T-helper 2 cell (primary cell): ENCODE measurements around the gene DSCAM.

Source experiments
- DNase-seq, 5 experiments: peaks; one replicate each; pipeline versions ENCODE4 v3.0.0 to v3.0.0-alpha.2; 2012 to 2022

The DSCAM gene

DNA sequence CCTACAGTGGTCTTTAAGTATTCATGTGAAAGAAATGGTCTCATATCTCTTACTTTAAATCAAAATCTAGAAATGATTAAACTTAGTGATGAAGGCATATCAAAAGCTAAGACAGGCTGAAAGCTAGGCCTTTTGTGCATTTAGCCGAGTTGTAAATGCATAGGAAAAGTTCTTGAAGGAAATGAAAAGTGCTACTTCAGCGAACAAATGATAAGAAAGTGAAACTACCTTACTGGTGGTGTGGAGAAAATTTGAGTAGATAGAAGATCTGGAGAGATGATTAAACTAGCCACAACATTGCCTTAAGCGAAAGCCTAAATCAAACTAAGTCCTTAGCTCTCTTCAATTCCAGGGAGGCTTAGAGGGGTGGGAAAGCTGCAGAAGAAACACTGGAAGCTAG is 147.6 kb downstream of the DSCAM start:
- DNase-seq, result no peak

DNA sequence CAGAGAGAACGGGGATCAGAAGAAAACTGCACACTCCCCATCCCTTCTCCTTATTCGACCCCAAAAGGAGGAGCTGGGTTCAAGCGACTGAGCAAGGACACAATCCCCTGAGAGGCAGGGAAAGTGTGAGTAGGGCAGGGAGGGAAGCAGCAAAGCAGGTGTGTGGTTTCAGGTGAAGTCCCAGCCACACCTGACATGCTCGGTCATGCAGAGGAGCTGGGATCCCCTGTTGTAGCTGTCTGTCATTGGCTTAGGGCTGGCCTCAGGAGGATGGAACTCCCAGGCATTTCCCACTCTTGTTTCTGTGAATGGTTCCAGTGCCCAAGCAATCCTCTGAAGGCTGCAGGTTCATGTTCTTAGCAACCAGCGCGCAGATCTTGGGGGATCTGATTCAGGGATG is 150.7 kb downstream of the DSCAM start:
- no peak for DNase-seq

DNA sequence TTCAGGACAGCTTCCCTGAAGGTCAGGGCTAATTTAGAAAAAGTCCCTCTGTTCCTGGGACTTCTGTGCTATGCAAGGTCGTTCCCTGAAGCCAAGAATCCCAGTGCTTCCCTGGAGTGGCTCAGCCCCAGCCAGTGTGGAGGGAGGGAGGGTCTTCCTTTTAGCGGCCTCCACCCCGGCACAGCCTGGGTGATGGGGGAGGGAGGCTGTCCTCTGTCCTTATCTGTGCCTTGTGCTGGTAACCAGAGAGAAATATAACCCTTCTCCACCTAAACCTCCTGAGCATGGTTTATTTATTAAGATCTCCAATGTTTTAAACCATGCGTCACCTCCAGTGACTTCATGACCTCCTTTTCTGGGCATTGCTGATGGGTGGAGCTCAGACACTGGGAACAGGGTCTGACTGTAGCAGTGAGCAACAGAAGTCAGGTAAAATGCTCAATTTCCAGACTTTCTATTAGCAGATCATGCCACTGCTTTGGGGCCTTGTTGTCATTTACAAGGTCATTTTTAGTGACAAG is 157.1 kb downstream of the DSCAM start:
- DNase-seq, result no peak

DNA sequence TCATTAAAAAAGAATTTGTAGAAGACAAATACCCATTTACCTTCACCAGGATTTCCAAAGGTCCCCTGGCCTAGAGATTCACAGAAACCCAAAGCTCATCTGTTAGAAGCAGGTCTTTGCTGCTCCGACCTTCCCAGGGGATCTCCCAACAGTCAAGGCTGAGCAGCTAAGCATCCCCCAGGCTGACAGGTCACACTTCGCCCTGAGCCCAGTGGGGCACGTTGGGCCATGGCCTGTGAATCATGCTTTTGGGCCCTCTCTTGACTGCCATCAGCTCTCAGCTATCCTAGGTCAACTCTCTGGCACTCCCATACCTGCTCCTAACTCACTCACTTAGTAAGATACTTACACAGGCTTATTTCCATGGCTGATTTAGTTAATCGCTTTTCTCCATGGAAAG is 157.7 kb downstream of the DSCAM start:
- DNase-seq, result no peak

DNA sequence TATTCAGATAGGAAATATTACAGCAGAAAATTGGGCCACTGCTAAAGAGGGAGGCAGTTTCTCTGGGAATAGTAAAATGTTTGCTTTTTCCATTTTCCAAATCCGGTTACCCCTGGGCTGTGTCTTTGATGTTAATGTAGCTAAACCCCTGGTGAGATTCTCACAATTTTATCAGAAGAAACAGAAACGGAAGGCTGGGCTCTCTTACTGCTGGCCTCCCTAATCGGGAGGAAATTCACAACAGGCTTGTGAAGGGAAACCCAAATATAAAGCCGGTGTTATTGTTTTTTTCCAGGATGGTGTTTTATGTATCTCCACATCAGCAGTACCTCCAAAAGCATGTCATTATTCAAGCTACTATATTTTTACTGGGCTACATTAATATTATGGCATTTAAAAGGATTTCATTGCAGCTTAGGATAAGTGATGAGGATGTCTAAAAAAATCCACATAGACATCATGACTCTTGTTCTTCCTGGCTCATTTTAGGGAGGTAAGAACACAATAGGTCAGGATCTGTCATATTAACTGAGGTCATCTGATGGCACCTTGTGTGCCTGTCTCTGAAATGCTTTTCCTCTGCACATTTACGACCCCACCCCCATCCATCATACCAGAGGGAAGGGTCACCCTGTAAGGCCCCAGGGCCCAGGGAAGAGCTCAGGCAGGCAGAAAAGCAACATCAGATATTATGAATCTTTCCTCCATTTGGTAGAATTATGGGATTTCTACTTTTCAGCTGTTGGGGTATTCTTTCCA is 158.7 kb downstream of the DSCAM start:
- DNase-seq, result no peak

DNA sequence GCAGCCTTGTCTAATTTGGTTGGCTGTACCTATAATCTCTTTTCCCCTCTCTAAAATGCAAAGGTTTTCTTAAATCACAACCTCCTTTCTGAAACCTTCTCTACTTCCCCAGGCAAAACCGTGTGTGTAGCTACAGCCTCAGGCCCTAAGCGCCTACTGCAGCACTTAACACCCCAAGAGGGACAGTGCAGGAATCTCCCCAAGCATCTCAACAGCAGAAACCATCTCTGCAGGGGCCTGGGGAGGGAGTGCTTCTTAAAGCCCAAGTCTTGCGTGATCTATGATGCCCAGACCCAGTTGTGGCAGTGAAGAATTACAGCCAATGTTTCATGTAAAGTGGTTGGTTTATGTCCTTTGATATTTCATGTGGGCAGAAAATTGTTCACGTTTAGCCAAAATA is 159.3 kb downstream of the DSCAM start:
- no peak for DNase-seq

DNA sequence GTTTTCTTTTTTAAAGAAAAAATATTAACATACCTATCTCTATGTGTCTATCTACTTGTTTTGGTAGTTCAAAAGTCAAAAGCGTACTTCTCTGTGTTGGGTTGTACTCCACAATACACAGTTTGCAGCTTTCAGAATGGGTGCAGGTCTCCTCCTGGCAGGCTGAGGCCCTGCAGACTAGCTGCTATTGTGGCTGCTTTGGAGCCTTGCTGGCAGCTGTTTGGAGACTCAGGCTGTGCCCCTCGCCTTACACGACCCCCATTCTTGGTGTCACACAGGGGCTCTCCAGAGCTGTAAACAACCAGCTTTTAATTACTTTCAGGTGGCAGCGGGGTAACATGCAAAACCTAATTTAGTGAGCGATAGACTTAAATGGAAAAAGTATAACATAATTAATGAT is 160.4 kb downstream of the DSCAM start:
- DNase-seq, result no peak

DNA sequence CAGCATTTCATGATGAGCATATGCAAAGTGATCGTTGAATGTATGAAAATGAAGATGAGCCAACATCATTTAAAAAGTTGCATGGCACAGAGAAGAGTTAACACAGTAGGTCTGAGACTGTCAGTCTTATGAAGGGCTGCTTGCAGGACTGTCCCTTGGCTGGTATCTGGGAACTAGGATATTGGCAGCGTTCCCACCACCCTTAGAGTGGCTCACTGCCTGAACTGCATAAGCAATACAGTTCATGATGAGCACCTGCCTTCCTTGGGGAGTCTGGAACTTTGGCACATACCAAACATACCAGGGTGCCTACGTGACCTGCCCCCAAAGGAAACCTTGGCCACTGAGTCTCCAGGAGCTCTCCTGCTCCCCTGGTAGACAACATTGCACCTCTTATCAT is 161.8 kb downstream of the DSCAM start:
- DNase-seq, result no peak

DNA sequence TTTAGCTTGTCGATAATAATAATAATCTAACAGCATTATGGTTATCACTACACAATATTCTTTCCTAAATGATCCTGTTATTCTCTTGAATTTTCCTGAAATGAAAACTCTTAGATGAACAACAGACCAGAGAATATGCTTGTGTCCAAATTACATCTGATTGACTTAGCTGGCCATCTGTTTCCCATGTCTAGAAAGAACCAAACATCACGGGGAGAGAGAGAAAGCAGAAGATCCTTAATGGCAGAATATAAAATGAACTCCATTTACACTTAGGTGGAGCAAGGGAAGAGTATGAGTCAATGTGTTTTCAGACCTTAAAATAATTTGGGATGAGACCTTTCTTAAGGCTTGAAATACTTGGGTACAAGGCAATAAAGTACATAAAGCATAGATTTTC is 162.2 kb downstream of the DSCAM start:
- DNase-seq, result no peak

DNA sequence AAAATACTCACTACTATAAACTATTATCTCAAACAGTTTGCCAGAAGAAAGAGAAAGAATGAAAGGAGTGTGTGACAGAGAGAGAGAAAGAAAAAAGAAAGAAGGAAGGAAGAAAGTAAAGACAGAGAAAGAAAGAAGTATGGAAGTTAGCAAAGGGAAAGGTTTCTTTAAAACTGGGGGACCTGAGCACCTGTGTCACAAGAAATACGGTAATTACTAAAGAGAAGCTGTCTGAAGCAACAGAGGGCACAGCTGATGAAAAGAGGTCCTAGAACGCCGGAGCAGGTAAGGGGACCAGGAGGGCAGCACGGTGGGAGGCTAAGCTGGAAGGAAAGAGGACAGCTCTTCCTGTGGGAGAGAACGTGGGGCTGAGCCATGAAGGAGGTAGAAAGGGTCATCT is 163.6 kb downstream of the DSCAM start:
- DNase-seq, result no peak

DNA sequence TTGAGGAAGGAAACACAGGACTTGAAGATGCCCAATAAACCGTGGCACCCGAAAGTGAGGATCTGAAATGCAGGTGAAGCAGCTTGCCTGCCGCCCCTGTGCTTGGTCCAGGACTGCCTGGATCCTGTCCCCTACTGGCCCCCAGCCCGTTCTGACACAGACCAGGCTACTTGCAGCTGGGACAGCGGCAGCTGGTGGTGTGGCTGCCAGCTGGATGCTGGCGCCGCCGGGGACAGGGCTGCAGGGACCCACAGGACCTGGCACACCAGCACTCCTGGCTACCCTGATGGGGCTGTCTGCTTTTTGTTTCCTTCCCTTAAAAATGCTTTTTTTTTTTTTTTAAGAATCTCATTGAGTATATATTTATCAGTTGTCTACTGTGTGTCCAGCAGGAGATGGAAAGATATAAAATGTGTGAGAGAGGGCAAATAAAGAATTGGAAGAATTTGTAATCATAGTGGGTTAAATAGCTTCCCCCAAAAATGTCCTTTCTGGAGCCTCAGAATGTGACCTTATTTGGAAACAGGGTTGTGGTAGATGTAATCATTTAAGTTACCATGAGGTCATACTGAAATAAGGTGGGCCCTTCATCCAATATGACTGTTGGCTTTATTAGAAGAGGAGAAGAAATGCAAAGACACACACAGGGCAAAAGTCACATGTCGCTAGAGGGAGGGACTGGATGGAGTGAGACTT is 165.6 kb downstream of the DSCAM start:
- no peak for DNase-seq

DNA sequence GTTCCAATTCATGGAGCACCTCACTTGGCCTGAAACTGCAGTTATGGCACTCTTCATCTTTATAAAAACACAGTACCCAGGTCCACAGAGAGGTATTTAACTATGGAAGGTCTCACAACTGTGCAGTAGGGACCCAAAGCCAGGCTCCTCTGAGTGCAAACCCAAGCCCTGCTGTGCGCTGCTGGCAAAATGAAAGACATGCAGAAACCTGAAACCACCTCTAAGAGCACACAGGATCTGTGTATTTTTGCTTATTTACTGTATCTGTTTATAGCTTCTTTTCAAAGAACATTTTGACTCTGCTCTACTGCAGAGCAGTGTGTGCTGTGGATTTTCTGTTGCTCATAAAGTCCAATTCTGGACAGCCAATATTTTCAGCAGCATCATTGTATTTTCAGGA is 166.6 kb downstream of the DSCAM start:
- no peak for DNase-seq

DNA sequence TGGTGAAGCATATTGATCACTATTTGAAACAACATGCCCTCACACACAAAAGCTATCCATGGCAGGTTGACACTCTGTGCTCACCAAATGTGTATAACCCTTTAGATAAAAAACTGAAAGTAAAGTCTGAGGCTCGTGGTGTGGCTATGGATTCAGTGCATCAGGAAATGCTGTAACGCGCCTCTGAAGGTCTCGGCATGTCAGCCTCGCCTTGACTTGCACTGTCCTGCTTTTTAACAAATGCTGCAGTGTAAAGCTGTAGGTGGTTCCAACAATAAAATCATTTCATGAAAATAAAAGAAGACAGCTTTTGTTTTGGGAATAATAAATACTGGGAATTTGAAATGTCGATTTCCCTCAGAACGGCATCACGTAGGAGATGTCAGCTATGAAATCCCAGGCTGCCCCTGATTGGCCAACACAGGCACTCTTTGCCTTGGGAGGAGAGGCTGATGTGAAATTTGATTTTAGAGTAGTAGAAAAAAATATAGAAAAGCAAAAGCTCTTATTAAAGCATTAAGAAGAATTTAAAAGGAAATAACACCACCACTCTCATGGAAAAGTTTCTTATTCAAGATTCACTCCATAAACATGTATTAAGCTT is 168.2 kb downstream of the DSCAM start:
- no peak for DNase-seq

DNA sequence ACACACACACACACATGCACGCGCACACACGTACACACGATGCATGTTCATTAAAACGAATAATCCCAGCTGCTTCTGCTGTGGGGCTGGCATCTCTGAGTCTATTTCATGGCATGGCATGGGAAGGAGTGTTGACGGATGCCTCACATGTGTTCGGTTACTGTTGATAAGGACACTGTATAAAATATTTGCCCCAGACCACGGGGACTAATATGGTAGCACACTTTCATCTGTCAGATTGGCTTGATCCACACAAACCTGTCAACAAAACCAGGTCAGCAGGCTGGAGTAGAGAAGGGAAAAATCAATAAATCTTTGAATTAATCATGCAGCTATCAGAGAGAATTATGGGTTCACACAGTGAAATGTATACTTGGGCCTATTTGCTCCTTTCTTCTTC is 171.9 kb downstream of the DSCAM start:
- DNase-seq, result no peak

DNA sequence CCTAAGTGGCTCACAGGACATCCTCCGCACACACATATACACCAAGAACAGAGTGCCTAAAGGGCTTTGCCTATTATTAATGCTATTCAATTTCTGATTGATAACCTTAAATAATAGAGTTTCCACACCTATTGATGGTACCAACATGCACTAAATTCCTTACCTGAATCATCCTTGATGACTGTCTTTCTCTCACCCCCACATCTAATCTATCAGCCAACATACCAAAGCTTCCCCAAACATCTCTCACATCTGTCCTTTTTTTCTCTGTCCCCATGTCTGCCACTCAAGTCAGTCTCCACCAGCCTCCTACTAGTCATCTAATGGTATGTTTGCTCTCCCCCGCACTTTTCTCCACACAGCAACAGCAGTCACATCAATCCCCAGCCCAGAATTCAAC is 174.4 kb downstream of the DSCAM start:
- no peak for DNase-seq

DNA sequence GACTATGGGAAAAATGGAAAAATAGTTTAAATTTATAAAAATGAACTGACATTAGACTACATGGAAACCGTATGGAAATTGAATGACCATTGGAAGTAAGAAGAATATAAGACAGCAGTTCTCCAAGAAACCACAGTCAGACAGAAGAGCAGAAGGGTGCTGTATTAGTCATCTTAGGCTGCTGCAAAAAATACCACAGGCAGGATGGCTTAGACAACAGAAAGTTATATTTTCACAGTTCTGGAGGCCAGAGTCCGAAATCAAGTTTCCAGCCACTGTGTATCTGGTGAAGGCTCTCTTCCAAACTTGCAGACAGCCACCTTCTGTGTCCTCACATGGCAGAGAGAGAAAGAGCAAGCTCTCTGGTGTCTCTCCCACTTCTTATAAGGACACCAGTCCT is 175.2 kb downstream of the DSCAM start:
- DNase-seq, result no peak

DNA sequence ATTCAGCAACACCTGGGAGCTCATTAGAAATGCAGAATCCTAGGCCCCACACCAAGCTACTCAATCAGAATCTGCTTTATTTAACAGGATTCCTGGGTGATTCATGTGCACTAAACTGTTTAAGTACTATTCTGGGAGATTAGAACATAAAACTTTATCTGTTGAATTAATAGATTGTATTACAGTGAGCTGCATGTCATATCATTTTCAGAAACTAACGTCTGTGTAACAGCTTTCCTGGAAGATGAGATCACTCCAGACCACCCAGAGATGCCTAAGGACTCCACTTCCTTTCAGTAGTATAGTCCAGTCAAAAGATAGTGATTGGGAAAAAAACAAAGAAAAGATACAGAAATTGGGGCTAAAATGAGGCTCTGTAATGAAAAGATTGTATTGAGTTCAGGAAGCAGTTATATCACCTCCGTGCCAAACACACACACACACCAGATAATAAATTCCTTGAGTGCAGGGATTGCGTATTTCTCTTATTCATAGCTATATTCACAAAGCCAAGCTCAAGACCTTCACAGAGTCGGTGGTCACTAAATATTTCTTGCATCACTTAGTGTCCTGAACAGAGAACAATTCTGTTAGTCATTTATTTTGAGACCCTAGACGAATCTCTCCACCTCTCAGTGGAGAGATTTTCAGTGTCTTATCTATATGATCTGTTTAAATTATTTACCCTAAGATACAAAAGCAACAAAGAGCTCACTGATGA is 178.2 kb downstream of the DSCAM start:
- no peak for DNase-seq

DNA sequence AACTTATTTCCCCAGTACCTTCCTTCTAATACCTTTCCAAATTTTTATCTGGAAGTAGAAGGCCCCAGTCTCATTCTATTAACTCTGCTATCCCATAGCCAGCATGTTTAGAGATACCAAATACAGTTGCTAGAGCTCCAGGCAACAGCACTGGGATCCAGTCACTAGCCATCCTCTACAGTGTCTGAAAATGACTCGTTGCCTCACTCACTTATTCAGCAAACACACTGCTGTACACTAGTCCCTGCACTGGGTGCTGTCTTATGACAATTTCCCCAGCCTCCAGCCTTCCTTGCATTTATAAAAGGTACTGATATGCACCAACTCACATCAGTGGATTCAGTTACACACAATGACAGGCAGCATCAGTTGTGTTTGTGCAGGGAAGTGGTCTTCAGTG is 179.0 kb downstream of the DSCAM start:
- no peak for DNase-seq

DNA sequence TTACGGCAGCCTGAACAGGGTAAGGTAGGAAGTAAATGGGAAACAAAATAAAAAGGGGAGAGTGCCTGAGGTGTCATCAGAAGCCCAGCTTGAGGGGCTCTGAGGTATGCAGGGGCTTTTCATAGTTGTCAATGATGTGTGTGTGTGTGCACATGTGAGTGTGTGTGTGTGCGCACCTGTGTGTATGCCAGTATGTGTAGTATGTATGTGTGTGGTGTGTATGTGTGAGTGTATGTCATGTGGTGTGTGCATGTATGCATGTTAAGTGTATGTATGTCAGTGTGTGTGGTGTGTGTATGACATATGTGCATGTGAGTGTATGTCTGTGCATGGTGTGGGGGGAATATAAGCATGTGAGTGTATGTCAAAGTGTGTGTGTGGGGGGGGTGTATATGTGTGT is 184.1 kb downstream of the DSCAM start:
- DNase-seq, result no peak

DNA sequence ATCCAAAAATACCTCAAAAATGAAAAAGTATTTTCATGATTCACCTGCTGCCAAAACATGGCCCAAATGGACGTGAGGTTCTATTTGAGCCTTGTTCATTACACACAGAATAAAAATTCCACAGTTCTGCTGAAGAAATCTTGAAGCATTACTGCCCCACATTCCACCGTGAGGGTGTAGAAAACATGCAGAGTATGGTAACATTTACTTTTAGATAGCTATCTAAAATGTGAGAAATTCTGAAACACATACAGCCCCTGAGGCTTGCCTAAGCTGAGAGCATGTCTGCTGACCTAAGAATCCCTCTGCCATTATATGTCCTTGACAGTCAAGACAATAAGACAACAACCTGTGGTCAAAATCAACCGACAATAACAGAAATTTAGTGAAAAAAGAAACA is 186.5 kb downstream of the DSCAM start:
- DNase-seq, result no peak

DNA sequence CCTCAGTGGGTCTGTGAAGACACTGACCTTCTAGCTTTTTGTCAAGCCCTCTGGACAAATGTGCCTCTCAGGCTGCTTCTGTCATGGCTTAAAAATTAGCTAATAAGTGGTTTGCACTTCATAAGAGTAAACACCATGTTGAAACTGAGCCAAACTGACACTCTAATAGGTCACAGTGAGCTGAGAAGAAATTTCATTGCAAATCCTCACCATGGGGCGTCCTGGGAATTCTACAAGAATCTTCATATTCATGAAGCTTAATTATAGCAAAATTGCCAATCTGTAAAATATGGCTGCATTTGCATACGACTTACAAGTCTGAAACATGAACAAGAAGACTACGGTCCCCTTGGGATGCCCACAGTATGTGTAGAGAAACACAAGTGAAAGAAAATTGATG is 188.6 kb downstream of the DSCAM start:
- no peak for DNase-seq

DNA sequence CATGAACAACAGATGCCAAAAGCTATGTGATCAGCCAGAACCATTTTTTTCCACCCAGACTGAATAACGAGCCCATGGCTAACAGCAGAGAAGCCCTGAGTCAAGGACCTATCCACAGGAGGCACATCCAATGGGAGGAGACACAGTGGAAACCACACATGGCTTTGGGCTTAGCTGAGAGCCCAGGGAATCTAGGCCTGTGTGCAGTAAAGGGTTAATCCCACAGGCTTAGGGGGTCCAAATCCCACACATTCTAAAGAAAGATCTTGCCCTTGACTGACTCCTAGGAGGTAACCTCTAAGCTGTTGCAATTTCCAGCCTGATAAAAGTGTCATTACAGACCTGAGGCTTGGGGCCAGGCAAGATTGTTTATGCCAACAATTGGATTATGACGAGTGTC is 194.5 kb downstream of the DSCAM start:
- DNase-seq, result no peak

DNA sequence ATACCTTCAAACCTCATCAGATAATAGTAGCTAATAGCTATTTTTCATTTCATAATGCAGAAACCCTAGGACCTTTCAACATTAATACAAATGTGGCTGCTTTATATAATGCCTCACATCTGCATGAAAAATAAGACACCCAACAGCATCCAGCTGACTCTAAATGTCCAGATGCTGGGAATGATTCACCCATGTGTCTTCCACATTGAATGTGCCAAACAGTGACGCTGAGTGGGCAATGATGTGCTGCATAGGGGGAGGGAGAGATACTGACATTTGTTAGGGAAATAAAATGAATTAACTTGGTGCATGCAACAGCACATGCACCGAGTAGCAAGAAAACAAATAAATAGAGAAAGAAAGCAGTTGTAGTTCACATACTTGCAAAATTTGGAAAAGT is 199.3 kb downstream of the DSCAM start:
- DNase-seq, result no peak
